NCI-H2171 (cell line): Measurements from ENCODE around the gene MYBPHL.

ENCODE experiments used
- DNase-seq: peaks from one replicate; lab custom pipeline; 2025; lab: John Stamatoyannopoulos, UW

MYBPHL gene

GRCh38 chr1:109306832-109307273 is at the start of gene MYBPHL:
MYBPHL (minus strand) TSS chr1:109307011; CDS start chr1:109306991, 20 bp downstream.
- no peak for DNase-seq

DNA sequence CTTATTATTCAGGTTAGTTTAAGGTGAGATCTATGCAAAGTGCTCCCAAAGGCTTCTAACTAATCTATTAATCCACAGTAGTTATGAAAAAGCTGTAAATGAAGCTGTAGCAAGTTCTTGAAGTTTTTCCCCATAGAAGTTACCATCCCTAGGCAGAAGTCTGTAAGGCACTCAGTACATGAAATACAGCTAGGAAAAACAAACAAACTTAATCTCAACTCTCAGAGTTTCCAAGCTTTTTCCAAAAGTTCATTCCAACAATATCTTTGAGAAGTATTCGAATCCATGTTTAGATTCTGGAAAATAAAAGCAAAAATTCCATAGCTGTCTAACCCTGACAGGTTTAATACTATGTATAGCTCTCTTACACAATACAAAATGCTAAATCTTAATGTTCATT is 49.7 kb upstream of the MYBPHL start:
- DNase-seq: no peak

DNA sequence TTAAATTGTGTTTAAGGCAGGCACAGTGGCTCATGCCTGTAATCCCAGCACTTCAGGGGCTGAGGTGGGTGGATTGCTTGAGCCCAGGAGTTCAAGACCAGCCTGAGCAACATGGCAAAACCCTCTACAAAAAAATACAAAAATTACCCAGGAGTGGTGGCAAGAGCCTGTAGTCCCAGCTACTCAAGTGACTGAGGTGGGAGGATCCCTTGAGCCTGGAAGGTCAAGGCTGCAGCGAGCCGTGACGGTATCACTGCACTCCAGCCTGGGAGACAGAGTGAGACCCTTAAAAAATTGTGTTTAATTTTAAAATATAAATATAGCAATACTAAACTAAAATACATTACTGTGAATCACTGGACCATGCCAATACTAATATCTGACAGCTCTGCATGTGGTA is 48.1 kb upstream of the MYBPHL start:
- no peak for DNase-seq

DNA sequence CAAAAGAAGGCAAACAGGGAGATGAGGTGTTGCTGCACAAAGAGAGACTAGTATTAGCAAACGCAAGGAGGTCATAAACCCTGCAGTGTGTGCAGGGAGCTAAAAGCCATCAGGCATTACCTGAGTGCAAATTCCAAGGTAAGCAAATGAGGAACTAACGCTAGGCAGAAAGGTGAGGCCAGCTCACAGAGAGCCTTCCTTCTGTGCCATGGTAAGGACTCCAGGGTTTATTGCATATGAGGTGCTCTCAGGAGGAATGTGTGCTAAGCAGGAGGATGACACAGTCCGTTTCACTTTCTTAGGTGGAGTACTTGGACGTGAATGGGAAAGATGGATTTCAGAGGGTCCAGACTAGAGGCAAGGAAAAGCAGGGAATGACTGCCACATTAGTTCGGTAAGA is 44.6 kb upstream of the MYBPHL start:
- DNase-seq: no peak

DNA sequence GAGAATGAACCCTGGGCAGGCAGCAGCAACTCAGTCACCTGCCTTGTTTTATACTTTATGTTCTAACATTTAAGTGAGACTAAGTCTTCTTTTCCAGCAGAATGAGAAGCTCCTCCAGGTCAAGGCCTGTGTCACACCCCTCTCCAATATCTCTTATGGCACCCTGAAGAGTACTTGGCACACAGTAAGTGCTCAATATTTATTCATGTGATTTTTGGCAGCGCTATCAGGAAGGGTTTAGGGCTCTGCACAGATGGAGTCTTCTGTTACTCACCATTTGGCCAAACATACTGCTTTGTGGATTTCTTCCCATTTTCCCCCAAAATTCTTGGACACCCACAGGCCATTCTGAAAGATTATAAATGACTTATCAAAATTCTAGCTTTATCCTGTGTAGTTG is 43.8 kb upstream of the MYBPHL start:
- no peak for DNase-seq

GRCh38 chr1:109350182-109350581 is 43.4 kb upstream of the MYBPHL start:
- no peak for DNase-seq

DNA sequence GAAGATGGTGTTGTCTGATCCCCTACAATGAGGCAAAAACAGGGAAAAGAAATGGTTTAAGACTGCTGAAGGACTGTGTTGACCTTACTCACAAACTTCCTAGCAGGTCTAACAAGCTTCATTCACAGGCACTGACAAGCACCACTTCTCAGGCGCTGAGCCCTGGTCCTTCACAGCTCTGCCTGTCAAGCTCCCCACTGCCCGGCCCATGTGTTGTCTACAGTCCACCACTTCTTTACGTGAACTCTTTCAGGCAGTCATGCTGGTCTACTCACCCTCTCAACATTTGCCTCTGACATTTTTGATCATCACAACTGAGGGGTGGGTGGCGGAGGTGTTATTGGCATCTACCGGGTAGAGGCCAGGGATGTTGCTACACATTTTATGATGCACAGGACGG is 40.7 kb upstream of the MYBPHL start:
- DNase-seq: no peak

DNA sequence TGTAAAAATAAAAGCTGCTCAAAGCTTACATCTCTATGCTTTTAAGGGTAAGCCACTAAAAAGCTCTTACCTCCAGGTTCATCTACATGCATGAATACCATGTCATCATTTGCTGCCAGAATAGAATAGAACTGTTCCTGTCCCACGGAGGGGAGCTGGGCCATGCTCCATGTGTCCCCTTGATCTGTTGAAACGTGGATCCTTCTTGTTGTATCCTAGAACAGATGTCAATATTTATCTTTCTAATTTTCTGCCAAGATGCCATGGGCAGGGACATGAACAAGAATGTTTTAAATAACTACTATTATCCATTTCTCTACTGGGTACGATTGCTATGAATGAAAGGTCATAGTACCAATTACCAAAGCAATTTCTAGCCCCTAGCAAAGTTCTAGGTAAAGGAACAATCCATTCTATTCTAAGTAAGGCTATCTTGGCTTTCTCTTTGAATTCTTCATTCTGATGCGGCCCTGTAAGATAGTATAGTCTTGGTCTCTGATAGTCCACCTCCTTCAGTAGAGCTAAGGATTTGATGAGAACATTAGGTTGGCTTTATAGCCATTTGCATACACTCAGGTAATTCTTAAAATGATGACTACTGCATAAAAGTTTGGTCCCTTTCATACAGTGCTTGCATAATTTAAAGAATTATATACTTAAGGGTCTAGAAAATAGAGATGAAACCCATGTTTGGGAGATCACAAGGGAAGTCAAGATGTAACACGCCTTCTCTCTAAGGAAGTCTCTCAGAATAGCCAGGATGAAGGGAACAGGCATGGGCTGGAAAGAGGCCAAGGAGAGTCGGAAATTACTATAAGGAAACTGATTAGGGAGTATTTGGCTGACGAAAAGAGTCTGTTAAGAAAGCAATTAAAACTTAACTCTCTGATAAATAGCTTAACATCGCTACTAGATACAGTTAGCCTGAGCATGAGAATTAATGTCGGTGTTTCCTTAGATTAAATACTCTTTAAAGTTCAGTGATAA is 35.4 kb upstream of the MYBPHL start:
- no peak for DNase-seq

DNA sequence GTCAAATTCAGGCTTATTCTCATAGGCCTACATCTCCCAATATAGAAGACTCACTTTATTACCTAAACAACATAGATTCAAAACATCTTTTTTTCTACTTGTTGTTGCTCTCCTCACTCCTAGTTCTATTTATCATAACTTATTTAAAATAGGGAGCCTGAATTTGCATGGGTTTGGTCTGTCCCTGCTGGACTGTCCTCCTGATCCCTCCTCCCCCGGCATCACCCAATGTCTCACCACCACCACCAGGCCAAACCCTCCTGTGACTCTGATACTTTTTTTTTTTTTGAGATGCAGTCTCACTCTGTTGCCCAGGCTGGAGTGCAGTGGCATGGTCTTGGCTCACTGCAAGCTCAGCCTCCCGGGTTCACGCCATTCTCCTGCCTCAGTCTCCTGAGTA is 31.8 kb upstream of the MYBPHL start:
- DNase-seq: no peak

- no peak for DNase-seq
Observed at GRCh38 chr1:109338091-109338490, 31.3 kb upstream of the MYBPHL start.

GRCh38 chr1:109335091-109335490 is 28.3 kb upstream of the MYBPHL start:
- DNase-seq: no peak

GRCh38 chr1:109331113-109331512 is 24.3 kb upstream of the MYBPHL start:
- no peak for DNase-seq

DNA sequence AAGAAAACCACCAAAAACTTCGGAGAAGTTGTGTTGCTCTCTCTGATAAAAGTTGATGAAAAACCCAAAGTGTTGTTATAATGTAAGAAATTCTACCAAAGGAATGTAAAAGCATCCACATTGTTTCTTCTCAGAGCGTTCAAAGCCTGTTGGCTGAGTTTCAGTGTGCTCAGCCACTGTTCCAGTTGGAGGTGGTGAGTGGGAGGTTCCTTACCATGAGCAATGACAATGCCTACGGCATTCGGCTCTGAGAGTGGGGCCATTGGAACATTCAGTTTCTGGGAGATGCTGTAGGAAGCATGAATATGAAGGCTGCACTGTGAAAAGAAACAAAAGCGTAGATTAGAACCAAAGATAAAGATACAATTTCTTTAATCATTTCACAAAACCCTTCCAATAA is 20.5 kb upstream of the MYBPHL start:
- no peak for DNase-seq

DNA sequence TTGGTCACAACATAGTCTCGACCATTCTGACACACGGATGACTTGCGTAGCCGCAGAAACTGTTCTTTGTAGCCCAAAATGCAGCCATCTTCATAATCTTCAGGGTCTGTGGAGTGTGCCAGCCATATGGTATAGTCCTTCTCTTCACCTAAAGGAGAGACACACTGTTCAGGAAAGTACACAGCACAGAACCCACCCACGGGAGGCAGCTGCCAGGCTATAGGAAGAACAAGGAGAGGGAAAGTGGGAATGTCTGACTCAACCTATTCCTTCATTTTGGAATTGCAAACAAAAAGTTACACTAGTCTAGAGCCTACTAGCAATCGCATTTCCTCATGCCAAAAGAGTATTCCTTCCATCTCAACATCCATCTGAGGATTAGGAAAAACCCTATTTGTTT is 16.2 kb upstream of the MYBPHL start:
- DNase-seq: no peak

DNA sequence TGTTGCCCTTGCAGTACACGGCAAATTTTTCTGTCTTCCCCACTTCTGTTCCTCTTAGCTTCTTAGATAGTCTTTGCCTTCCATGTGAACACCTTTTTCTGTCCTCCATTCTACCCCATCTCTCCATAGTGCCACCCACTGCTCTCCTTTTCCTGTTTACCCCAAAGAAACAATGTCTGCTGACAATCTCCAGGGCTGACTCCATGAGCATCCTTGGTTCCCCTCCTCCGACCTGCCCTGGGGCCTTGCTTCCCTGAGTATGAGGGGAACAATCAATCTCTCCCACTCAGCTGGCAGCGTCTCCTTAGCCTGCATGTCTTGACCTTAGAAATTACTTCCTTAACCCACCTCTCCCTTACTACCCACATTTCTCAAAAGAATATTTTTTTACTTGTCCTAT is 12.3 kb upstream of the MYBPHL start:
- DNase-seq: no peak

DNA sequence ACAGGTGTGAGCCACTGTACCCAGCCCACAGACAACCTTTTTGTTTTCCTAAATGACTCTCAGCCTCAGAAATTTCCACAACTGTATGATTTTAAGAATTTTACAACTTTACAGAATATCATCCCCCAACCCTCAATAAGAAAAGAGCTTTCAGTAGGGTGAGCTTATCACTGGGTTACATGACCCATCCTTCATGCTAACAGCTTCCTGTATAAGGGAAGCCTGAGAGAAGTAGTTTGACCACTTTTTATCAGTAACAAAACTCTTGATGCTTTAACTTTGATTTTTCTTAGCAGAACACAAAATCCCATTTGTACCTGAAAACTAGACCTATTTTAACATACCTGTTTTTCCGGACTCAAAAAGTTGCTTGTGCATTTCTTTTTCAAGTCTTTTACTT is 9.7 kb upstream of the MYBPHL start:
- no peak for DNase-seq

DNA sequence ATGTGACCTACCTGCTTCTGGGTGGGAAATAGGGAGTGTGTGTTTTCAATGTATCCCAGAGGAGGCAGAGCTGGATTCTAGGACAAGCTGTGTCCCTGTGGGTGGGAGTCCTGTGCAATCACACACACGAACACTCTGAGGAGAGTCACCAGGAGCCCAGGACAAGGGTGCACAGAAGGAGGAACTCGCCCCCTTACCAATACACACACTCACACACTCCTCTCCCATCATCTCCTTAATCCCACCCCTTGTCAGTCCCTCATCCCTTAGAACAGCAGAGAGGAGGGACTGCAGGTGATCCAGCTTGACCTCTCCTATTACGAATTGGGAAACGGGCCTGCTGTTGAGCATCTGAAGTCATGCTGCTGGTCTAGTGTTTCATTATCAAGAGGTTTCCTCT is 8.5 kb upstream of the MYBPHL start:
- no peak for DNase-seq

GRCh38 chr1:109314795-109315194 is 8.0 kb upstream of the MYBPHL start:
- DNase-seq: no peak

- DNase-seq: peak; percentile 29
Observed at GRCh38 chr1:109312978-109313775, 6.4 kb upstream of the MYBPHL start.

- DNase-seq: peak; percentile 46
Observed at GRCh38 chr1:109312246-109312645, 5.4 kb upstream of the MYBPHL start.

DNA sequence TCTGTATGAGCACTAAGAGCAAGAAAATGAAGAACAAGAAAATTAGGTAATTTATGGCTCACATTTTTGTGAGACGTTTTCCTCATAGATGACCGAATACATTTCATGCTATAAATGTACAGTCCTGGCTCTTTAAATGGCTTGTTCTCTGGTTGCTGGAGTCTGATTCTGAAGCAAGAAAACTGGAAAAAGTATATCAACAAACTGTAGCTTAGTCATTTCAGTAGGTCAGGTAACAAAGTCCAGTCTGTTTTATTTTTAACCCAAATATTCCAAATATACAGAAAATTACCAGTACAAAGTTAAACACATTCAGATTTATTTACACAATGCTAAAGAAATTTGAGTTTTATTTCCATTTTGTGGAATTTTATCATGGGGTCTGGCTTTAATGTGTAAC is 2.5 kb upstream of the MYBPHL start:
- DNase-seq: no peak

- DNase-seq: no peak
Observed at GRCh38 chr1:109307274-109308021, 637 bp upstream of the MYBPHL start.
